ENCODE results near the gene ABHD3.
"Not testable (repeated sequence)": the region's sequence is repeated elsewhere in the genome, so short reads cannot be mapped to it uniquely, and the experiment has no call there.

Gene ABHD3

GRCh38 chr18:21704603-21705364 is at the start of gene ABHD3:
Gene ABHD3 (minus strand): TSS chr18:21704774. CDS start chr18:21704665, 109 bp downstream.
- peak; percentile 98 for DNase-seq (ENCODE audit: low spot score)
- FAIRE-seq = peak; percentile 72

- DNase-seq (ENCODE audit: low spot score) = no peak
These were observed 43.5 kb upstream of the ABHD3 start for GRCh38 chr18:21747764-21748693.

GRCh38 chr18:21747268-21747667 is 42.7 kb upstream of the ABHD3 start:
- FAIRE-seq (no peak), DNase-seq (ENCODE audit: low spot score) (no peak)

More at GRCh38 chr18:21747764-21748693, 43.5 kb upstream of the ABHD3 start:
- FAIRE-seq = peak; percentile 30

GRCh38 chr18:21745231-21745630 is 40.7 kb upstream of the ABHD3 start:
- DNase-seq (ENCODE audit: low spot score) (no peak), FAIRE-seq (no peak)

GRCh38 chr18:21743166-21743832 is 38.7 kb upstream of the ABHD3 start:
- no peak for FAIRE-seq
- DNase-seq (ENCODE audit: low spot score) = no peak

GRCh38 chr18:21742315-21742687 is 37.7 kb upstream of the ABHD3 start:
- FAIRE-seq = no peak
- no peak for DNase-seq (ENCODE audit: low spot score)

GRCh38 chr18:21741562-21742314 is 37.2 kb upstream of the ABHD3 start:
- FAIRE-seq = no peak
- DNase-seq (ENCODE audit: low spot score) = peak; percentile 9

GRCh38 chr18:21741312-21741561 is 36.7 kb upstream of the ABHD3 start:
- no peak for DNase-seq (ENCODE audit: low spot score)
- no peak for FAIRE-seq

GRCh38 chr18:21740538-21741311 is 36.2 kb upstream of the ABHD3 start, which contains the start of gene MIB1:
Gene MIB1 (plus strand): TSS chr18:21740792. CDS start chr18:21741584, 792 bp downstream.
- FAIRE-seq (peak; percentile 50), DNase-seq (ENCODE audit: low spot score) (peak; percentile 99)

GRCh38 chr18:21739604-21740537 is 35.3 kb upstream of the ABHD3 start:
- FAIRE-seq = no peak
- DNase-seq (ENCODE audit: low spot score) = no peak

GRCh38 chr18:21736926-21737325 is 32.4 kb upstream of the ABHD3 start:
- not testable (repeated sequence) for FAIRE-seq

GRCh38 chr18:21735452-21736015 is 31.0 kb upstream of the ABHD3 start:
- no peak for FAIRE-seq
- DNase-seq (ENCODE audit: low spot score) = no peak

More at GRCh38 chr18:21736926-21737325, 32.4 kb upstream of the ABHD3 start:
- DNase-seq (ENCODE audit: low spot score) = not testable (repeated sequence)

- no peak for DNase-seq (ENCODE audit: low spot score)
- no peak for FAIRE-seq
These were observed 28.4 kb upstream of the ABHD3 start for GRCh38 chr18:21733011-21733410.

GRCh38 chr18:21727702-21728101 is 23.1 kb upstream of the ABHD3 start:
- no peak for DNase-seq (ENCODE audit: low spot score)
- no peak for FAIRE-seq

GRCh38 chr18:21725201-21725600 is 20.6 kb upstream of the ABHD3 start:
- FAIRE-seq = no peak

GRCh38 chr18:21722687-21723086 is 18.1 kb upstream of the ABHD3 start:
- no peak for DNase-seq (ENCODE audit: low spot score)
- no peak for FAIRE-seq

More at GRCh38 chr18:21725201-21725600, 20.6 kb upstream of the ABHD3 start:
- no peak for DNase-seq (ENCODE audit: low spot score)

GRCh38 chr18:21714474-21714873 is 9.9 kb upstream of the ABHD3 start:
- no peak for DNase-seq (ENCODE audit: low spot score)
- no peak for FAIRE-seq

- not testable (repeated sequence) for FAIRE-seq; DNase-seq (ENCODE audit: low spot score)
These were observed 2.6 kb upstream of the ABHD3 start for GRCh38 chr18:21707130-21707529.

GRCh38 chr18:21706386-21706865 is 1.9 kb upstream of the ABHD3 start:
- FAIRE-seq (no peak), DNase-seq (ENCODE audit: low spot score) (no peak)
